ENCODE data around the gene KMT2A.

The KMT2A gene

DNA sequence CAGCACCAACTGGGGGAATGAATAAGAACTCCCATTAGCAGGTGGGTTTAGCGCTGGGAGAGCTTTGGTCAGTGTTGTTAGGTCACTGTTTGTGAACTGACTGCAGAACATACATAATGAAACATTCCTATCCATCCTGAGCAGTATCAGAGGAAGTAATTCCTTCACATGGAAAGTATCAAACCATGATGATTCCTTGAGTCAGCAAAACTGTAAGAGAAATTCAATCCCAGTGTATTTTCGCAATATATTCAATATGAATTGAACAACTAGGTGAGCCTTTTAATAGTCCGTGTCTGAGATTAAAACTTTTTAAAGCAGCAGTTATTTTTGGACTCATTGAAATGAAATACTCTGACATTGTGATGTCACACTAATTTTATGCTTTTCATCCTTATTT, 48.1 kb downstream of the KMT2A start:
- no peak for DNase-seq (ENCODE audit: low read depth in 2 of 2)

DNA sequence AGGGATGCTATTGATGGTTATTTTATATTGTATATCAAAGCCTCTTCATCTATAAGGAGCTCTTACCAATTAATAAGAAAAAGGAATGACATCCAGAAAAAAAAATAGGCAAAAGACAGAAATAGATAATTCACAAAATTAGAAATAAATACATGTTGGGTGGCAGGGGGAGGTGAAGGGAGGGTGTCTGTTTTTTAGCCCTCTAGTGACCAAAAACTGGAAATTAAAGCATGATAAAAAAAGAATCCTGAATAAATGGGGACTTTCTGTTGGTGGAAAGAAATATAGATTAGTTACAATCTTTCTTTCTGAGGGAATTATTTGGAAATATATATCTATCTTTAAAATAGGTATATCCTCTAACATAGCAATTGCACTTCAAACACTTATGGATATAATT, 49.0 kb downstream of the KMT2A start:
- no peak for DNase-seq (ENCODE audit: low read depth in 2 of 2)

DNA sequence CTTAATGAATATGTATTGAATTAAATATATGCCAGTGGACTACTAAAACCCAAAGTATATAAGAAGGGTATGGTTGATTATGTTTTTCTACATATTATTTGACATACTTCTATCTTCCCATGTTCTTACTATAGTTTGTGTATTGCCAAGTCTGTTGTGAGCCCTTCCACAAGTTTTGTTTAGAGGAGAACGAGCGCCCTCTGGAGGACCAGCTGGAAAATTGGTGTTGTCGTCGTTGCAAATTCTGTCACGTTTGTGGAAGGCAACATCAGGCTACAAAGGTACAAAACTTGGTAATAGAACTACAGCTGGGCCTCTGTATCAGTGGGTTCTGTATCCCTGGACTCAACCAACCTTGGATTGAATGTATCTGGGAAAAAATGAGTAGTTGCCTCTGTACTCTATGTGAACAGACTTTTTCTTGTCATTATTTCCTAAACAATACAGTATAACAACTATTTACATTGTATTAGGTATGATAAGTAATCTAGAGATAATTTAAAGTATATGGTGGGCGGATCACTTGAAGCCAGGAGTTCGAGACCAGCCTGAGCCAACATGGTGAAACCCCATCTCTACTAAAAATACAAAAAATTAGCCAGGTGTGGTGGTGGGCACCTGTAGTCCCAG, 52.3 kb downstream of the KMT2A start:
- peak; percentile 70 to 74 for DNase-seq (ENCODE audit: low read depth in 2 of 2)

DNA sequence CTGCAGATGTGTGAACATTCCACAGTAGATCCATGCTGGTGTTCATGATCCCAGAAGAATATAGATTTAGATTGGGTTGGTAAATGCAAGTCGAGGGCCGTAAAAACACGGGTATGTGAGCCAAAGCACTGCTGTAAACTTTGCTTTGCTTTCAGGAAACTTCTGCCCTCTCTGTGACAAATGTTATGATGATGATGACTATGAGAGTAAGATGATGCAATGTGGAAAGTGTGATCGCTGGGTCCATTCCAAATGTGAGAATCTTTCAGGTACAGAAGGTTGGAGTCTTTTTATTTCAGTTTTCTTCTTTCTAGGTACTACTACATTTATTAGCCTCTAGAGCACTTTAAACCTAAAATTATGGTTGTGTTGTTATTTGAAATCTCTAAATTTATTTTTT, 54.7 kb downstream of the KMT2A start:
- no peak for DNase-seq (ENCODE audit: low read depth in 2 of 2)

DNA sequence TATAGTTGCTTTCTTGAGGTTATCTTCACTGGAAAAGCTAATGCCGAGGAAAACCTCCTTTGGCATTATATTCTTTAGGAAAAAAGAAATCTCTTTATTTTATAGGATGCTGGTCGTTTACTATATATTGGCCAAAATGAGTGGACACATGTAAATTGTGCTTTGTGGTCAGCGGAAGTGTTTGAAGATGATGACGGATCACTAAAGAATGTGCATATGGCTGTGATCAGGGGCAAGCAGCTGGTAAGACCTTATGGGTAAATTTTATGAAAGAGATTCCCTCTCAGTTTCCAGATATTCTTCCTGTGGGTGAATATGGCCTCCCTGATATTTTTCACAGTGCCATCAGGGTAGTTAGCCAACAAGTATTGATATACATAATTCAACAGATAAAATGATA, 61.5 kb downstream of the KMT2A start:
- DNase-seq (ENCODE audit: low read depth in 2 of 2) = no peak

DNA sequence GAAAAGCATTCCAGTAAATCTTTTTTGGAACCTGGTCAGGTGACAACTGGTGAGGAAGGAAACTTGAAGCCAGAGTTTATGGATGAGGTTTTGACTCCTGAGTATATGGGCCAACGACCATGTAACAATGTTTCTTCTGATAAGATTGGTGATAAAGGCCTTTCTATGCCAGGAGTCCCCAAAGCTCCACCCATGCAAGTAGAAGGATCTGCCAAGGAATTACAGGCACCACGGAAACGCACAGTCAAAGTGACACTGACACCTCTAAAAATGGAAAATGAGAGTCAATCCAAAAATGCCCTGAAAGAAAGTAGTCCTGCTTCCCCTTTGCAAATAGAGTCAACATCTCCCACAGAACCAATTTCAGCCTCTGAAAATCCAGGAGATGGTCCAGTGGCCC, 66.9 kb downstream of the KMT2A start:
- no peak for DNase-seq (ENCODE audit: low read depth in 2 of 2)

GRCh38 chr11:118511601-118512000, 75.3 kb downstream of the KMT2A start:
- DNase-seq (ENCODE audit: low read depth in 2 of 2) = no peak

GRCh38 chr11:118514103-118514502, 77.8 kb downstream of the KMT2A start:
- DNase-seq (ENCODE audit: low read depth in 2 of 2) = no peak

DNA sequence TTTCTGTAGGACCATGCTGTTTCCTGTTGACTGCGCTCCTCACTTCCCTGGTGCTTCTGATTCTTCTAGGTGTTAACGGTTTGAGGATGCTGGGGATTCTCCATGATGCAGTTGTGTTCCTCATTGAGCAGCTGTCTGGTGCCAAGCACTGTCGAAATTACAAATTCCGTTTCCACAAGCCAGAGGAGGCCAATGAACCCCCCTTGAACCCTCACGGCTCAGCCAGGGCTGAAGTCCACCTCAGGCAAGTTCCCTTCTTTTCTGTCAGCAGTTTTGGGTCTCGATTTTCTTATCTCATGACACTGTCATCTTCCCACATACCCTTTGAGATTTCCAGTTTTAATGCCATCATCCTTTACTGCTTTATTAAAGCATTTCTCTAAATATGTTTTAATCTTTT, 83.3 kb downstream of the KMT2A start:
- no peak for DNase-seq (ENCODE audit: low read depth in 2 of 2)

GRCh38 chr11:118521892-118522311, 85.6 kb downstream of the KMT2A start:
- DNase-seq (ENCODE audit: low read depth in 2 of 2) = no peak

GRCh38 chr11:118522571-118523072, 86.3 kb downstream of the KMT2A start:
- no peak for DNase-seq (ENCODE audit: low read depth in 2 of 2)

- no peak for DNase-seq (ENCODE audit: low read depth in 2 of 2)
These were observed 88.1 kb downstream of the KMT2A start for GRCh38 chr11:118524356-118524755.

DNA sequence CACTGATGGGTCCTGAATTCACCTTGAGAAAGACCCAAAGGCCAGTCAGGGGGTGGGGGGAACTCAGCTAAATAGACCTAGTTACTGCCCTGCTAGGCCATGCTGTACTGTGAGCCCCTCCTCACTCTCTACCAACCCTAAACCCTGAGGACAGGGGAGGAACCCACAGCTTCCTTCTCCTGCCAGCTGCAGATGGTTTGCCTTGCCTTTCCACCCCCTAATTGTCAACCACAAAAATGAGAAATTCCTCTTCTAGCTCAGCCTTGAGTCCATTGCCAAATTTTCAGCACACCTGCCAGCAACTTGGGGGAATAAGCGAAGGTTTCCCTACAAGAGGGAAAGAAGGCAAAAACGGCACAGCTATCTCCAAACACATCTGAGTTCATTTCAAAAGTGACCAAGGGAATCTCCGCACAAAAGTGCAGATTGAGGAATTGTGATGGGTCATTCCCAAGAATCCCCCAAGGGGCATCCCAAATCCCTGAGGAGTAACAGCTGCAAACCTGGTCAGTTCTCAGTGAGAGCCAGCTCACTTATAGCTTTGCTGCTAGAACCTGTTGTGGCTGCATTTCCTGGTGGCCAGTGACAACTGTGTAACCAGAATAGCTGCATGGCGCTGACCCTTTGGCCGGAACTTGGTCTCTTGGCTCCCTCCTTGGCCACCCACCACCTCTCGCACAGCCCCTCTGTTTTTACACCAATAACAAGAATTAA, 88.6 kb downstream of the KMT2A start:
- DNase-seq (ENCODE audit: low read depth in 2 of 2) = no peak

GRCh38 chr11:118526688-118527087, 90.4 kb downstream of the KMT2A start:
- no peak for DNase-seq (ENCODE audit: low read depth in 2 of 2)

GRCh38 chr11:118527109-118527508, 90.8 kb downstream of the KMT2A start, which contains the start of gene TTC36:
Gene TTC36 (plus strand): TSS chr11:118527474. CDS start chr11:118527495, 21 bp downstream.
- DNase-seq (ENCODE audit: low read depth in 2 of 2) = no peak

DNA sequence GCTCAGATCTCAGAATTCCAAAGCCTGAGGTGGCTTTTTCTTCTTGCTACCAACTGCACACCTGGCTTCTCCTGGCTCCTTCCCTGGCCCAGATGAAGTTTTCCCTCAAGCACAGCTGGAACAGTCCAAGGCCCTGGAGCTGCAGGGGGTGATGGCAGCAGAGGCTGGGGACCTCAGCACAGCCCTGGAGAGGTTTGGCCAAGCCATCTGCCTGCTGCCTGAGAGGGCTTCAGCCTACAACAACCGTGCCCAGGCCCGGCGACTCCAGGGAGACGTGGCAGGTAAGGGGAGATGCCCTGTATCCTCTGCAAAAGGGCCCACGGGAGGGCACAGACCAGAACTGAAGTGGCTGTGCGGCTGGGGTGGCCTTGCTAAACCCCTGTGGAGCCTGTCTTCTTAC, 92.2 kb downstream of the KMT2A start:
- DNase-seq (ENCODE audit: low read depth in 2 of 2) = no peak

GRCh38 chr11:118529584-118530175, 93.4 kb downstream of the KMT2A start:
- DNase-seq (ENCODE audit: low read depth in 2 of 2) = no peak

- no peak for DNase-seq (ENCODE audit: low read depth in 2 of 2)
These were observed 93.9 kb downstream of the KMT2A start for GRCh38 chr11:118530180-118530682.

- peak; percentile 63 to 70 for DNase-seq (ENCODE audit: low read depth in 2 of 2)
These were observed 94.6 kb downstream of the KMT2A start, which contains the start of gene TMEM25 for GRCh38 chr11:118530683-118531596. Gene TMEM25 (plus strand): TSS chr11:118531192. CDS start chr11:118531802, 610 bp downstream.

- DNase-seq (ENCODE audit: low read depth in 2 of 2) = no peak
These were observed 95.3 kb downstream of the KMT2A start for GRCh38 chr11:118531597-118532084.

DNA sequence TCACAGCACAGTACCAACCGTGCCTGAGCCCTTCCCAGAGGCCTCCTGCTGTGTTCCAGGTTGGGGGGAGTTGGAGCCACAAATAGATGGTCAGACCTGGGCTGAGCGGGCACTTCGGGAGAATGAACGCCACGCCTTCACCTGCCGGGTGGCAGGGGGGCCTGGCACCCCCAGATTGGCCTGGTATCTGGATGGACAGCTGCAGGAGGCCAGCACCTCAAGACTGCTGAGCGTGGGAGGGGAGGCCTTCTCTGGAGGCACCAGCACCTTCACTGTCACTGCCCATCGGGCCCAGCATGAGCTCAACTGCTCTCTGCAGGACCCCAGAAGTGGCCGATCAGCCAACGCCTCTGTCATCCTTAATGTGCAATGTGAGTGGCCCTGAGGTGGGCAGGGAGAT, 95.8 kb downstream of the KMT2A start:
- no peak for DNase-seq (ENCODE audit: low read depth in 2 of 2)

Data from activated CD4-positive, alpha-beta T cell treated with anti-CD3 and anti-CD28 coated beads for 24 hours (primary cell).